DOHH2 (cell line): ENCODE data around the gene TRPM3.

Experiments
- CTCF ChIP-seq: fragments of 200-600 bp; sonication (generic); IDR thresholded peaks from one replicate; pipeline ENCODE4 v1.5.1; 2014; ENCODE audit warnings: antibody characterized with exemption, mild to moderate bottlenecking, low read depth, low read length; ENCODE audit not compliant: poor library complexity, severe bottlenecking
- EZH2phosphoT487 ChIP-seq: fragments of 200-600 bp; sonication (generic); IDR thresholded peaks from 2 replicates; pipeline ENCODE4 v1.6.1; 2017; ENCODE audit warnings: borderline replicate concordance, mild to moderate bottlenecking, antibody characterized with exemption, low read length, moderate library complexity, mixed read lengths

GRCh38 chr9:70519912-70520724 is 601.3 kb downstream of the TRPM3 start:
- TF ChIP-seq CTCF: no peak
- no peak for TF ChIP-seq EZH2phosphoT487
